Endodermal cell (in vitro differentiated cells): ENCODE results near the gene EIF2B4. TPM values are rescaled to one million over a fixed set of nuclear protein-coding genes. Genes with fewer than 3 reads are reported as not detected.
"Not testable (repeated sequence)": the region's sequence is repeated elsewhere in the genome, so short reads cannot be mapped to it uniquely, and the experiment has no call there.

Experiments used
- DNase-seq: peaks from one replicate; pipeline ENCODE4 v3.0.0-alpha.2; 2017
- H3K27ac ChIP-seq: 2 replicates; pipeline ENCODE4 v1.5.1; 2013; ENCODE audit warnings: mild to moderate bottlenecking, low read depth, low read length, moderate library complexity
- H3K27me3 ChIP-seq: 2 replicates; pipeline ENCODE4 v1.6.1; 2013; ENCODE audit warnings: mild to moderate bottlenecking, low read length, moderate library complexity; ENCODE audit not compliant: insufficient read depth, control insufficient read depth, poor library complexity, severe bottlenecking
- H3K36me3 ChIP-seq: 2 replicates; pipeline ENCODE4 v1.7.0; 2013; ENCODE audit warnings: mild to moderate bottlenecking, low read length, moderate library complexity; ENCODE audit not compliant: control insufficient read depth, insufficient read depth
- H3K4me1 ChIP-seq: one replicate; pipeline ENCODE4 v1.7.0; 2013; ENCODE audit warnings: low read length; ENCODE audit not compliant: control insufficient read depth, insufficient read depth
- H3K4me3 ChIP-seq: 2 replicates; pipeline ENCODE4 v1.5.1; 2013; ENCODE audit warnings: mild to moderate bottlenecking, low read length, moderate library complexity
- H3K9ac ChIP-seq: 2 replicates; pipeline ENCODE4 v1.6.1; 2013; ENCODE audit warnings: mild to moderate bottlenecking, low read length, moderate library complexity; ENCODE audit not compliant: poor library complexity, severe bottlenecking; ENCODE audit errors: extremely low read depth
- H3K9me3 ChIP-seq: 2 replicates; pipeline ENCODE4 v1.6.1; 2013; ENCODE audit warnings: mild to moderate bottlenecking, low read length, moderate library complexity; ENCODE audit not compliant: control insufficient read depth
- H3K27ac Mint-ChIP-seq: 2 replicates; pipeline ENCODE4 v1.8.0; 2020; ENCODE audit warnings: mixed read lengths
- H3K27me3 Mint-ChIP-seq: 2 replicates; pipeline ENCODE4 v1.8.0; 2021; ENCODE audit warnings: mild to moderate bottlenecking, mixed read lengths; ENCODE audit not compliant: insufficient read depth
- H3K36me3 Mint-ChIP-seq: 2 replicates; pipeline ENCODE4 v1.8.0; 2020; ENCODE audit warnings: low read depth, mixed read lengths
- H3K4me1 Mint-ChIP-seq: 2 replicates; pipeline ENCODE4 v1.8.0; 2020; ENCODE audit warnings: mixed read lengths
- H3K4me3 Mint-ChIP-seq: 2 replicates; pipeline ENCODE4 v1.8.0; 2020; ENCODE audit warnings: mild to moderate bottlenecking, moderate library complexity, mixed read lengths
- H3K9me3 Mint-ChIP-seq: 2 replicates; pipeline ENCODE4 v1.8.0; 2020; ENCODE audit warnings: mild to moderate bottlenecking, mixed read lengths
- WGBS, 2 experiments: methylation state at CpG; one replicate each; pipeline versions ENCODE4 v1.1.5 to v1.1.7; 2013; ENCODE audit warnings: missing lambda C conversion rate in 2 of 2, mixed read lengths in 1 of 2; ENCODE audit not compliant: insufficient coverage in 1 of 2, insufficient read length in 1 of 2; 5-methylcytosine and 5-hydroxymethylcytosine counted together
- total RNA-seq, 2 donors: library from RNA; stranded (reverse); fragmentation: NEBNext Ultra II Directional in 1 of 2; extraction: Animal tissue kit (Norgen Biotek cat#: 25700) in 1 of 2; gene quantifications; 2 replicates in 1 of 2; 3 replicates in 1 of 2; pipeline ENCODE4 v1.2.1, GENCODE V29; 2021
- TF ChIP-seq, protein P1 (sequence below): fragments of 200-600 bp; sonication (generic); conservative IDR thresholded peaks from 2 replicates; pipeline ENCODE4 v1.5.0; 2021; ENCODE audit warnings: antibody characterized with exemption, mild to moderate bottlenecking

The EIF2B4 gene
- total RNA-seq, 2 donors from 2014 or later, result 56.7 to 58.6 TPM

DNA sequence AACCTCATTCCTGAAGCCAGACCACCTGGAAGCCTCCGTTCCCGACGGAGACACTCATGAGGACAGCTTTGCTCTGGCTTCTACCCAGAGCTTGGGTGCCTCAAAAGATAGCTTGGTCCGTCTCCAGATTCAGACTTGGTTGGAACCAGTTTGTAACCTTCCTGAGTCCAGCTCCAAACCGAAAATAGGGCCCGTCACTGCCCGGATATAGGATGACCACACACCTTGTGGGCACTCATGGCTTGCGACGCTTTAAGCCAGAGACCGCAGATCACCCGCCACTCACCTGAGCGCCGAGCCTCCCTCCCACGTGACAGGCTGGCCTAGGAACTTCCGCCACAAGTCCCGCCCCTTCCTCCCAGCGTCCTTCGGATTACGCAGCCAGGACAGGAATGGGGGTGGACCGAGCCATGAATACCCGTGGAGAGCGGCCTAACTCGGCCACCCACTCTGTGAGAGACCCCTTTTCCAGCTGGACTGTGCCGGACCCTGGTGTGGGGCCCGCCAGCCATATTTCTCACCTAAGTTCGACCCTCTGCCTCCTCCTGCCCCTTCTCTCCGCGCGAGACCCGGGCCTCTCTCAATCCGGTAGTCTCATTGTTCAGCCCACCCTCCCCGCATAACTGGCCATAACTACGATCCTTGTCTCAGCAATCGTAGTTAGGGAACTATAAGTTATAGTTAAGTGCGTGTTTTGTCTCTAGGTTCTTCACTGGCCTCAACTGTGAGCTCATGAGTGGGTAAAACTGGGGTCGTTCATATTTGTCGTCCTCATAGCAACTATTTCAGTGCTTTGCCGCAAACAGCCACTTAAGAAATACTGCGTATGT lies 47.2 kb downstream of the EIF2B4 start, which contains the start of gene MPV17:
TSS of gene MPV17 (minus strand) at position 332 of the 830 bp plus-strand sequence. CDS start 580 bp downstream, outside the sequence.
- H3K27me3 Mint-ChIP-seq, result no peaks in the 10 kb centered on the region
- DNase-seq, result peak; percentile 98
- WGBS, 2 experiments, result 2 to 4% methylated on average over 20 to 39 of the region's 39 CpGs
- peak within 1 kb of the TSS; percentile 99 for H3K9ac ChIP-seq
- no peaks in the 10 kb centered on the region for H3K27me3 ChIP-seq
- peak within 1 kb of the TSS; percentile 89 for H3K27ac ChIP-seq
- peaks cover 18% of the 10 kb centered on the region for H3K36me3 Mint-ChIP-seq
- H3K4me1 Mint-ChIP-seq, result peaks cover 15% of the 10 kb centered on the region
- H3K9me3 ChIP-seq, result no peaks in the 10 kb centered on the region
- no peaks in the 10 kb centered on the region for H3K4me1 ChIP-seq
- peak within 1 kb of the TSS; percentile 93 for H3K4me3 Mint-ChIP-seq
- no peaks in the 10 kb centered on the region for H3K9me3 Mint-ChIP-seq
- peak within 1 kb of the TSS; percentile 98 for H3K4me3 ChIP-seq
- TF ChIP-seq, protein P1, sequence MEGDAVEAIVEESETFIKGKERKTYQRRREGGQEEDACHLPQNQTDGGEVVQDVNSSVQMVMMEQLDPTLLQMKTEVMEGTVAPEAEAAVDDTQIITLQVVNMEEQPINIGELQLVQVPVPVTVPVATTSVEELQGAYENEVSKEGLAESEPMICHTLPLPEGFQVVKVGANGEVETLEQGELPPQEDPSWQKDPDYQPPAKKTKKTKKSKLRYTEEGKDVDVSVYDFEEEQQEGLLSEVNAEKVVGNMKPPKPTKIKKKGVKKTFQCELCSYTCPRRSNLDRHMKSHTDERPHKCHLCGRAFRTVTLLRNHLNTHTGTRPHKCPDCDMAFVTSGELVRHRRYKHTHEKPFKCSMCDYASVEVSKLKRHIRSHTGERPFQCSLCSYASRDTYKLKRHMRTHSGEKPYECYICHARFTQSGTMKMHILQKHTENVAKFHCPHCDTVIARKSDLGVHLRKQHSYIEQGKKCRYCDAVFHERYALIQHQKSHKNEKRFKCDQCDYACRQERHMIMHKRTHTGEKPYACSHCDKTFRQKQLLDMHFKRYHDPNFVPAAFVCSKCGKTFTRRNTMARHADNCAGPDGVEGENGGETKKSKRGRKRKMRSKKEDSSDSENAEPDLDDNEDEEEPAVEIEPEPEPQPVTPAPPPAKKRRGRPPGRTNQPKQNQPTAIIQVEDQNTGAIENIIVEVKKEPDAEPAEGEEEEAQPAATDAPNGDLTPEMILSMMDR, result no peak
- peak within 1 kb of the TSS; percentile 99 for H3K27ac Mint-ChIP-seq
- peaks cover 22% of the 10 kb centered on the region for H3K36me3 ChIP-seq

DNA sequence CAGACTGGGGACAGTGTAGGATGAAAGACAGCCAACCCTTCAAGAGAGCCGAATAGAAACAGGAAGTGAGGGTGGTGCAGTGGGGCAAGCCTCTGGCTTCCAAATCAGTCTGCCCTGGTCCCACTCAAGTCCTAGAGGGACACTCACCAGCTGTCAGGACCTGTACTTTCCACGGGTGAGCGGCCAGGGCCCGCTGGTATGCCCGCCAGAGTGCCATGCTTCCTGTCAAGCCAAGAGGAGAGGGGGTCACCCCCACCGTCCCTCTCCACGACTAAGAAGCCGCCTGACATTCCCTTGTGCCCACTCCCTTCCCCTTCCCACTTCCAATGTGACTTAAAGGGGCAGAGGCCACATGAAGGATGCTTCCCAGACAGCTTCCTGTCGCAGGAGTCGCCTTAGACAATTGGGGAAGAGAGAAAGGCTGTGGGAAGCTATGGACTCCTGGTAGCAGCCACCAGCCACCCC lies 47.8 kb downstream of the EIF2B4 start:
- H3K27ac ChIP-seq, result no peak overlapping the region
- WGBS, 2 experiments, result 14 to 18% methylated on average over 5 to 10 of the region's 10 CpGs

DNA sequence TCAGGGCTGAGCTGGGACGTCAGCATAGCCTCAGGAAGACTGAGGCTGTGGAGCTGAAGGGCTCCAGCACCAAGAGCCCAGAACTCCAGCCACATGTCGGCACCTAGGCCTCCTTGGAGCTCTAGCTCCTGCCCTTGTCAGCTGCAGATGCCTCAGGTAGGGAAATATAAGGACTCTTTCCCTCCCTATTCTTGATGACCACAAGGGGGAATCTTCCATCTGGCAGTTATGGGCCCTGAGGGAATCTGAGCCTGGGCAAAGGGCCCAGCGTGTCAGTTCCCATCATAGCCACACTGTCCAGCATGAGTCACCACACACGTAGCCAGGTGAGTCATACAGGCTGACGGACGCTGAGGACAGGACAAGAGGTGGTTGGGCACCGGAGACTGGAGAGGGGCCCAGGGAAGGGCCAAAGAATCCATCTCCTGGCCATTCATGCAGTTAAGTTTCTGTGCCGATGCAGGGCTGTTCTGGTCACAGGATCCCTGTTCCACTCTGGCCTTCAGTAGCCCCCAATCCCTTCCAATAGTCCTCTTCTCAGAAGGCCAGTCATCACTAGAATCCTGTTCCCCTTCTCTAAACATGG lies 49.1 kb downstream of the EIF2B4 start:
- no peak overlapping the region for H3K9ac ChIP-seq
- no peak overlapping the region for H3K27ac ChIP-seq
- no peaks in the 10 kb centered on the region for H3K27me3 Mint-ChIP-seq
- no peaks in the 10 kb centered on the region for H3K27me3 ChIP-seq
- H3K4me1 Mint-ChIP-seq, result peaks cover 15% of the 10 kb centered on the region
- no peaks in the 10 kb centered on the region for H3K4me1 ChIP-seq
- 66 to 84% methylated on average over 4 to 8 of the region's 8 CpGs for WGBS, 2 experiments
- peaks cover 3% of the 10 kb centered on the region for H3K36me3 Mint-ChIP-seq
- H3K9me3 Mint-ChIP-seq, result no peaks in the 10 kb centered on the region
- H3K9me3 ChIP-seq, result no peaks in the 10 kb centered on the region
- H3K27ac Mint-ChIP-seq, result peak overlapping the region; percentile 91
- no peak overlapping the region for H3K4me3 ChIP-seq
- peaks cover 7% of the 10 kb centered on the region for H3K36me3 ChIP-seq
- TF ChIP-seq, protein P1, result peak; percentile 78
- DNase-seq, result peak; percentile 89
- H3K4me3 Mint-ChIP-seq, result peak overlapping the region; percentile 37

More for the DNA sequence above, 47.8 kb downstream of the EIF2B4 start:
- TF ChIP-seq, protein P1, result no peak
- Histone ChIP-seq H3K9me3 (no peaks in the 10 kb centered on the region), H3K4me3 (peak overlapping the region; percentile 98), H3K36me3 (peaks cover 18% of the 10 kb centered on the region), H3K9ac (peak overlapping the region; percentile 99), H3K27me3 (no peaks in the 10 kb centered on the region), H3K4me1 (no peaks in the 10 kb centered on the region)
- peak overlapping the region; percentile 99 for H3K27ac Mint-ChIP-seq
- H3K9me3 Mint-ChIP-seq, result no peaks in the 10 kb centered on the region
- H3K27me3 Mint-ChIP-seq, result no peaks in the 10 kb centered on the region
- H3K4me1 Mint-ChIP-seq, result peaks cover 15% of the 10 kb centered on the region
- H3K4me3 Mint-ChIP-seq, result peak overlapping the region; percentile 93
- DNase-seq, result no peak
- peaks cover 14% of the 10 kb centered on the region for H3K36me3 Mint-ChIP-seq

DNA sequence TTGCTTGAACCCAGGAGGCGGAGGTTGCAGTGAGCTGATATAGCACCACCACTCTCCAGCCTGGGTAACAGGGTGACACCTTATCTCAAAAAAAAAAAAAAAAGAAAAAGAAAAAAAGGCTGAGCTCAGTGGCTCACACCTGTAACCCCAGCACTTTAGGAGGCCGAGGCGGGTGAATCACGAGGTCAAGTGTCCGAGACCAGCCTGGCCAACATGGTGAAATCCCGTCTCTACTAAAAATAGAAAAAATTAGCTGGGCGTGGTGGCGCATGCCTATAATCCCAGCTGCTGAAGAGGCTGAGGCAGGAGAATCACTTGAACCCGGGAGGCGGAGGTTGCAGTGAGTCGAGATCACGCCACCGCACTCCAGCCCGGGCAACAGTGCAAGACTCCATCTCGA lies 50.3 kb downstream of the EIF2B4 start:
- not testable (repeated sequence) for H3K27ac Mint-ChIP-seq, H3K27me3 Mint-ChIP-seq, H3K4me3 Mint-ChIP-seq, H3K9me3 ChIP-seq, H3K4me1 ChIP-seq, H3K27ac ChIP-seq, H3K36me3 Mint-ChIP-seq, DNase-seq, H3K4me3 ChIP-seq, H3K9me3 Mint-ChIP-seq, H3K27me3 ChIP-seq, H3K36me3 ChIP-seq, H3K9ac ChIP-seq
- 93 to 95% methylated on average over 11 to 15 of the region's 15 CpGs for WGBS, 2 experiments
- peaks cover 15% of the 10 kb centered on the region for H3K4me1 Mint-ChIP-seq
